Body of pancreas (tissue), 4 donors: ENCODE measurements around the gene GAB1. TPM values are rescaled to one million over a fixed set of nuclear protein-coding genes. Genes with fewer than 3 reads are reported as not detected.

Experiments
- ATAC-seq: fragments of 150-250 bp; one replicate; pipeline ENCODE4 v1.9.1; 2016
- DNase-seq, 4 donors: peaks; one replicate each; pipeline ENCODE4 v3.0.0-alpha.2; 2019
- H3K27ac ChIP-seq, 4 donors: fragments of 200-600 bp; sonication (generic); 1 replicate in 3 of 4; 2 replicates in 1 of 4; pipeline versions ENCODE4 v1.5.1 to v1.6.1; 2016 to 2019; ENCODE audit warnings: mild to moderate bottlenecking in 1 of 4, mixed read lengths in 1 of 4, moderate library complexity in 1 of 4
- H3K27me3 ChIP-seq, 2 donors: fragments of 200-600 bp; sonication (generic); one replicate each; pipeline ENCODE4 v1.6.0; 2016; ENCODE audit warnings: mild to moderate bottlenecking in 1 of 2
- H3K36me3 ChIP-seq, 2 donors: fragments of 200-600 bp; sonication (generic); replicated peaks in 1 of 2; 2 replicates each; pipeline ENCODE4 v1.5.1; 2016; ENCODE audit warnings: low read depth in 2 of 2; ENCODE audit not compliant: insufficient read depth in 1 of 2
- H3K4me1 ChIP-seq: fragments of 200-600 bp; sonication (generic); one replicate; pipeline ENCODE4 v1.6.0; 2016
- H3K4me3 ChIP-seq, 2 donors: fragments of 200-600 bp; sonication (generic); 1 replicate in 1 of 2; 2 replicates in 1 of 2; pipeline ENCODE4 v1.5.1; 2016 to 2019
- H3K9me3 ChIP-seq, 3 donors: fragments of 200-600 bp; sonication (generic); 1 replicate in 2 of 3; 2 replicates in 1 of 3; pipeline ENCODE4 v1.5.1; 2016
- CTCF ChIP-seq, 7 experiments: fragments of 450-650 bp in 4 of 7; fragments of 200-600 bp in 3 of 7; sonication (generic) in 3 of 7; IDR thresholded peaks; one replicate each; pipeline ENCODE4 v1.5.1; 2016 to 2019; ENCODE audit warnings: antibody characterized with exemption in 7 of 7
- POLR2A ChIP-seq, 3 donors: fragments of 450-650 bp; IDR thresholded peaks; one replicate each; pipeline ENCODE4 v1.6.1; 2016; ENCODE audit warnings: antibody characterized with exemption in 3 of 3, mild to moderate bottlenecking in 2 of 3
- WGBS, 2 donors: methylation state at CpG; one replicate each; pipeline ENCODE4 v1.1.5; 2017; 5-methylcytosine and 5-hydroxymethylcytosine counted together
- intact Hi-C: fragments of 100-400 bp; cut with DNase I; formaldehyde crosslinking; loops from one replicate; pipeline ENCODE4 v1.15.1; 2023
- total RNA-seq, 2 donors: library from RNA; depleted of rRNA; stranded (reverse); fragments of >200 nt; gene quantifications; one replicate each; pipeline ENCODE4 v1.1.0, GENCODE V29; 2016

The GAB1 gene
- total RNA-seq, 2 donors from 2014 or later: 13.0 to 26.0 TPM

GRCh38 chr4:143404555-143404954, 67.9 kb downstream of the GAB1 start:
- Histone ChIP-seq H3K4me3 (no peak overlapping the region), H3K4me1 (peaks cover 18% of the 10 kb centered on the region), H3K9me3 (no peaks in the 10 kb centered on the region), H3K27me3 (no peaks in the 10 kb centered on the region), H3K36me3 (no peaks in the 10 kb centered on the region), H3K27ac (no peak overlapping the region)
- no peak for ATAC-seq
- DNase-seq: no peak
- 94% methylated on average over 3 of the region's 3 CpGs for WGBS, 2 donors
- intact Hi-C loops: no loop called here
- no peak for TF ChIP-seq POLR2A (IDR thresholded peaks at IDR 0.05)
- no peak for TF ChIP-seq CTCF (IDR thresholded peaks at IDR 0.05)

GRCh38 chr4:143405075-143405730, 68.5 kb downstream of the GAB1 start:
- ATAC-seq (no peak), DNase-seq (no peak)
- no peak for TF ChIP-seq CTCF (IDR thresholded peaks at IDR 0.05)
- no peak for TF ChIP-seq POLR2A (IDR thresholded peaks at IDR 0.05)
- Histone ChIP-seq H3K4me3 (no peak overlapping the region), H3K36me3 (no peaks in the 10 kb centered on the region), H3K9me3 (no peaks in the 10 kb centered on the region), H3K27me3 (no peaks in the 10 kb centered on the region), H3K27ac (no peak overlapping the region), H3K4me1 (peaks cover 18% of the 10 kb centered on the region)
- WGBS, 2 donors: 52 to 55% methylated on average over 3 of the region's 3 CpGs
- intact Hi-C loops: no loop called here

DNA sequence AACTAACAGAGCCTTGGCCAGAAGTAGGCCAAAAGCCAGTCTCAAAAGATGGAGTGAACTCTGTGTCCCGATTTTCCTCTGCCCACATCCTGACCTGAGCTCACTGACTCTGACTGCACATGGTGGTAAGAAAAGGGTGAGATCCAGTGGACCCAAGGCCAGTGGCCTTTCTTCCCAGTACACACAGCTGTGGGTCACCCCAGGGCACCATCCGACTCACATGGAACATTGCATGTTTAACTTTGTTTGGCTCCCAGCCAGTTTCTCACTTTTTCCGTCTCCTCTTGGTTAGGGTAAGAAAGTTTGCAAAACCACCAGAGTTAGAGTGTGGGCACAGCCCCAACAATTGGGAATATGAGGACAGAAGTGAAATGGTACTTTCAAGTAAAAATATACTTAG, 69.8 kb downstream of the GAB1 start:
- H3K27me3 ChIP-seq: no peaks in the 10 kb centered on the region
- intact Hi-C loops: no loop called here
- no peak overlapping the region for H3K4me3 ChIP-seq
- no peak overlapping the region for H3K27ac ChIP-seq
- peak; percentile 45 to 58 (median 50) for DNase-seq
- TF ChIP-seq POLR2A (IDR thresholded peaks at IDR 0.05) (no peak), CTCF (IDR thresholded peaks at IDR 0.05) (no peak)
- H3K36me3 ChIP-seq: no peaks in the 10 kb centered on the region
- no peaks in the 10 kb centered on the region for H3K9me3 ChIP-seq
- peaks cover 18% of the 10 kb centered on the region for H3K4me1 ChIP-seq
- peak; percentile 55 for ATAC-seq
- WGBS, 2 donors: 30 to 31% methylated on average over 3 of the region's 3 CpGs

- WGBS, 2 donors: 60 to 69% methylated on average over 3 of the region's 3 CpGs
- peaks cover 18% of the 10 kb centered on the region for H3K4me1 ChIP-seq
- no peak for TF ChIP-seq POLR2A (IDR thresholded peaks at IDR 0.05)
- no peak for TF ChIP-seq CTCF (IDR thresholded peaks at IDR 0.05)
- H3K4me3 ChIP-seq: no peak overlapping the region
- intact Hi-C loops: no loop called here
- peak overlapping the region in 1 of 4 donors; percentile 11 for H3K27ac ChIP-seq
- ATAC-seq (no peak), DNase-seq (no peak)
- no peaks in the 10 kb centered on the region for H3K27me3 ChIP-seq
- no peaks in the 10 kb centered on the region for H3K36me3 ChIP-seq
- no peaks in the 10 kb centered on the region for H3K9me3 ChIP-seq
These were observed 70.8 kb downstream of the GAB1 start for GRCh38 chr4:143407474-143407873.

GRCh38 chr4:143407888-143408287, 71.2 kb downstream of the GAB1 start:
- no peak overlapping the region for H3K4me3 ChIP-seq
- ATAC-seq (no peak), DNase-seq (no peak)
- intact Hi-C loops: no loop called here
- no peaks in the 10 kb centered on the region for H3K9me3 ChIP-seq
- H3K36me3 ChIP-seq: no peaks in the 10 kb centered on the region
- H3K27me3 ChIP-seq: no peaks in the 10 kb centered on the region
- 68 to 70% methylated on average over 2 of the region's 2 CpGs for WGBS, 2 donors
- peaks cover 18% of the 10 kb centered on the region for H3K4me1 ChIP-seq
- H3K27ac ChIP-seq: no peak overlapping the region
- no peak for TF ChIP-seq POLR2A (IDR thresholded peaks at IDR 0.05)
- no peak for TF ChIP-seq CTCF (IDR thresholded peaks at IDR 0.05)
